ENCODE results near the gene AKR1E2.

AKR1E2 gene

DNA sequence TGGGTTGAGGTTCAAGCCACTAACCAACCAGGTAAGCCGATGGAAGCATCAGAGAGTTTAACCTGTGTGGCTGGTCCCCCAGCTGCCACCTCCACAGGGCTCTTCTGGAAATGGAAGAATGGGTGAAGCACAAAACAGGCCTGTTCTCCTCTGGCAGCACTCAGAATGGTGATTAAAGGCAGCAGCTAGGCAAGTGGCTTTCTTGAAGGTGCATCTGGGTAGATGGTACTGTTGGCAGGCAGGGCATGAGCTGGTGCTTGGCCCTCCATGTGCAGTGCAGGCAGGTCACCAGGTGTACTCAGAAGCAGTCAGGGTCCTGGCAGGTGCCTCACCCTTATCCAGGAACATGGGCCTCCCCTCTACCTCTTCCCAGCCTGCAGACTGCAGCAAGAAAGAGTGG lies 11.5 kb downstream of the AKR1E2 start (continued):
- TF ChIP-seq ZNF513 (tag by site-specific recombination; IDR thresholded peaks at IDR 0.05) (no peak), ZNF488 (tag by site-specific recombination; IDR thresholded peaks at IDR 0.05) (no peak), ZNF223 (tag by site-specific recombination; IDR thresholded peaks at IDR 0.05) (no peak), ZNF132 (tag by site-specific recombination; IDR thresholded peaks at IDR 0.05; ENCODE audit: borderline replicate concordance) (no peak)

DNA sequence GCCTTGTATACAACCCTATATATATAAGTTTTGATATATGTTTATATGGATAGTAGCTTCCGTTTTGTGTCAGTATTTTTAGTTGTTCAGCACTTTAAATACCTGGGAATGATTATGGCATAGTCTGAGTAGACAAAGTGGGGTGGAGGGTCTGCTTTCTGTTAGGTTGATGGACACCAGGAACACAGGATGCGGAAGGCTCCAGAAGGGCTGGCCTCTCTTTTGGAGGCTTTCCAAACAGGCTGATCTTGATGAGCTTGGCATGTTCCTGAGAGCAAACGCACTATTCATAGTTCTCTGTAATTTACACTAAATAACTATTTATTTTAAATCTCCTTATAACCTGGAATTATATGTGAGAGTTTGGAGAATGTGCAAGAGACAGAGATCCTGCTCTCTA lies 12.7 kb downstream of the AKR1E2 start:
- Histone ChIP-seq H3K27ac (ENCODE audit: extremely low read depth, low read depth, low read length) (no peak overlapping the region), H3K4me3 (ENCODE audit: low read depth, low read length) (no peak overlapping the region), H3K36me3 (ENCODE audit: control insufficient read depth in 2 of 2, insufficient read depth in 1 of 2, low read length in 2 of 2) (no peaks in the 10 kb centered on the region), H3K4me1 (ENCODE audit: control insufficient read depth, insufficient read depth, low read length) (no peaks in the 10 kb centered on the region), H3K9me3 (ENCODE audit: control insufficient read depth, insufficient read depth, low read depth, low read length) (no peaks in the 10 kb centered on the region)
- ChIA-PET CTCF (interaction anchor here (0.5 to 12.0 kb wide), 4 partner anchors 12 to 791 kb away, joined by 3 to 93 read pairs (median 5); no protein-coding TSS in a partner anchor), POLR2A (interaction anchor here (1.2 kb wide), 1 partner anchor 9 kb away, joined by 3 read pairs; no protein-coding TSS in a partner anchor)
- no peak for TF ChIP-seq ZNF266 (tag by site-specific recombination; IDR thresholded peaks at IDR 0.05; ENCODE audit: low read depth)
- TF ChIP-seq, protein P1, sequence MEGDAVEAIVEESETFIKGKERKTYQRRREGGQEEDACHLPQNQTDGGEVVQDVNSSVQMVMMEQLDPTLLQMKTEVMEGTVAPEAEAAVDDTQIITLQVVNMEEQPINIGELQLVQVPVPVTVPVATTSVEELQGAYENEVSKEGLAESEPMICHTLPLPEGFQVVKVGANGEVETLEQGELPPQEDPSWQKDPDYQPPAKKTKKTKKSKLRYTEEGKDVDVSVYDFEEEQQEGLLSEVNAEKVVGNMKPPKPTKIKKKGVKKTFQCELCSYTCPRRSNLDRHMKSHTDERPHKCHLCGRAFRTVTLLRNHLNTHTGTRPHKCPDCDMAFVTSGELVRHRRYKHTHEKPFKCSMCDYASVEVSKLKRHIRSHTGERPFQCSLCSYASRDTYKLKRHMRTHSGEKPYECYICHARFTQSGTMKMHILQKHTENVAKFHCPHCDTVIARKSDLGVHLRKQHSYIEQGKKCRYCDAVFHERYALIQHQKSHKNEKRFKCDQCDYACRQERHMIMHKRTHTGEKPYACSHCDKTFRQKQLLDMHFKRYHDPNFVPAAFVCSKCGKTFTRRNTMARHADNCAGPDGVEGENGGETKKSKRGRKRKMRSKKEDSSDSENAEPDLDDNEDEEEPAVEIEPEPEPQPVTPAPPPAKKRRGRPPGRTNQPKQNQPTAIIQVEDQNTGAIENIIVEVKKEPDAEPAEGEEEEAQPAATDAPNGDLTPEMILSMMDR (tag by site-specific recombination; IDR thresholded peaks at IDR 0.05) = no peak
- TF ChIP-seq ZNF558 (tag by site-specific recombination; IDR thresholded peaks at IDR 0.05) = no peak
- TF ChIP-seq ZNF600 (tag by site-specific recombination; IDR thresholded peaks at IDR 0.05) = no peak
- TF ChIP-seq ZBTB20 (tag by site-specific recombination; IDR thresholded peaks at IDR 0.05) = no peak
- TF ChIP-seq HOXC10 (CRISPR knock-in tag; IDR thresholded peaks at IDR 0.05) = no peak
- no peak for TF ChIP-seq IKZF3 (tag by site-specific recombination; IDR thresholded peaks at IDR 0.05)
- TF ChIP-seq ZNF140 (tag by site-specific recombination; IDR thresholded peaks at IDR 0.05) = no peak
- TF ChIP-seq ZNF341 (tag by site-specific recombination; IDR thresholded peaks at IDR 0.05; ENCODE audit: low read depth) = no peak
- TF ChIP-seq, protein P2, sequence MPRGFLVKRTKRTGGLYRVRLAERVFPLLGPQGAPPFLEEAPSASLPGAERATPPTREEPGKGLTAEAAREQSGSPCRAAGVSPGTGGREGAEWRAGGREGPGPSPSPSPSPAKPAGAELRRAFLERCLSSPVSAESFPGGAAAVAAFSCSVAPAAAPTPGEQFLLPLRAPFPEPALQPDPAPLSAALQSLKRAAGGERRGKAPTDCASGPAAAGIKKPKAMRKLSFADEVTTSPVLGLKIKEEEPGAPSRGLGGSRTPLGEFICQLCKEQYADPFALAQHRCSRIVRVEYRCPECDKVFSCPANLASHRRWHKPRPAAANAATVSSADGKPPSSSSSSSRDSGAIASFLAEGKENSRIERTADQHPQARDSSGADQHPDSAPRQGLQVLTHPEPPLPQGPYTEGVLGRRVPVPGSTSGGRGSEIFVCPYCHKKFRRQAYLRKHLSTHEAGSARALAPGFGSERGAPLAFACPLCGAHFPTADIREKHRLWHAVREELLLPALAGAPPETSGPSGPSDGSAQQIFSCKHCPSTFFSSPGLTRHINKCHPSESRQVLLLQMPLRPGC (tag by site-specific recombination; IDR thresholded peaks at IDR 0.05) = no peak
- TF ChIP-seq MEIS1 (CRISPR knock-in tag; IDR thresholded peaks at IDR 0.05; ENCODE audit: borderline replicate concordance) = no peak
- no peak for TF ChIP-seq ZNF626 (tag by site-specific recombination; IDR thresholded peaks at IDR 0.05)
- TF ChIP-seq ZNF324 (tag by site-specific recombination; IDR thresholded peaks at IDR 0.05) = no peak
- no peak for TF ChIP-seq ZNF426 (tag by site-specific recombination; IDR thresholded peaks at IDR 0.05)
- TF ChIP-seq ZNF510 (tag by site-specific recombination; IDR thresholded peaks at IDR 0.05; ENCODE audit: insufficient replicate concordance) = no peak
- no peak for TF ChIP-seq ZBTB21 (tag by site-specific recombination; IDR thresholded peaks at IDR 0.05)

Measured in HEK293 (cell line).